Heart left ventricle (tissue), 16 donors: Measurements from ENCODE around the gene ATF4. TPM values are rescaled to one million over a fixed set of nuclear protein-coding genes. Genes with fewer than 3 reads are reported as not detected.
A peak's percentile ranks its signal among the peaks of the same experiment; 100 is the strongest.

Experiments used
- ATAC-seq, 4 donors: fragments of 200-7000 bp; cut with Tn5 transposase; one replicate each; pipeline ENCODE4 v1.9.1; 2020 to 2022; ENCODE audit warnings: moderate library complexity in 4 of 4, mild to moderate bottlenecking in 3 of 4, moderate number of reproducible peaks in 1 of 4
- DNase-seq, 5 donors: peaks; one replicate each; pipeline ENCODE4 v3.0.0-alpha.2; 2020
- H3K27ac ChIP-seq, 12 donors: fragments of 200-600 bp; sonication (generic) in 4 of 12; one replicate each; pipeline versions ENCODE4 v1.5.0 to v1.8.0; 2016 to 2022; ENCODE audit warnings: mild to moderate bottlenecking in 2 of 12
- H3K27me3 ChIP-seq, 9 donors: fragments of 200-600 bp; sonication (generic) in 2 of 9; one replicate each; pipeline versions ENCODE4 v1.5.1 to v1.8.0; 2016 to 2022; ENCODE audit warnings: mild to moderate bottlenecking in 3 of 9
- H3K36me3 ChIP-seq, 9 donors: fragments of 200-600 bp; sonication (generic) in 2 of 9; one replicate each; pipeline versions ENCODE4 v1.5.0 to v1.8.0; 2018 to 2022; ENCODE audit warnings: mild to moderate bottlenecking in 2 of 9
- H3K4me1 ChIP-seq, 12 donors: fragments of 200-600 bp; sonication (generic) in 4 of 12; one replicate each; pipeline versions ENCODE4 v1.5.0 to v1.8.0; 2016 to 2022; ENCODE audit warnings: mild to moderate bottlenecking in 3 of 12
- H3K4me3 ChIP-seq, 12 donors: fragments of 200-600 bp; sonication (generic) in 4 of 12; one replicate each; pipeline versions ENCODE4 v1.5.0 to v1.8.0; 2017 to 2022; ENCODE audit warnings: mild to moderate bottlenecking in 9 of 12, moderate library complexity in 4 of 12
- H3K9me3 ChIP-seq, 12 donors: fragments of 200-600 bp; sonication (generic) in 4 of 12; one replicate each; pipeline versions ENCODE4 v1.5.0 to v1.8.0; 2016 to 2022; ENCODE audit warnings: mild to moderate bottlenecking in 1 of 12
- CTCF ChIP-seq, 12 donors: fragments of 200-600 bp; sonication (generic) in 4 of 12; IDR thresholded peaks; one replicate each; pipeline versions ENCODE4 v1.5.0 to v1.8.0; 2018 to 2022; ENCODE audit warnings: antibody characterized with exemption in 12 of 12, mild to moderate bottlenecking in 5 of 12
- POLR2A ChIP-seq, 2 donors: fragments of 450-650 bp; IDR thresholded peaks; one replicate each; pipeline ENCODE4 v1.6.1; 2017; ENCODE audit warnings: antibody characterized with exemption in 2 of 2, mild to moderate bottlenecking in 2 of 2, moderate library complexity in 2 of 2
- WGBS, 4 donors: extraction: QIAGEN DNeasy Blood & Tissue Kit in 2 of 4; methylation state at CpG; one replicate each; pipeline versions ENCODE4 v1.1.5 to v1.1.7; 2013 to 2018; 5-methylcytosine and 5-hydroxymethylcytosine counted together
- intact Hi-C, 10 donors: fragments of 100-400 bp; cut with DNase I; formaldehyde crosslinking; loops; one replicate each; pipeline versions ENCODE4 v1.11.1 to v1.14.2; 2022
- polyA plus RNA-seq, 2 donors: library from polyadenylated mRNA; stranded (reverse); fragments of 200-250 nt; gene quantifications; one replicate each; pipeline ENCODE4 v1.2.3, GENCODE V29; 2013
- total RNA-seq, 9 donors: library from RNA; depleted of rRNA in 2 of 9; stranded (reverse); fragments of >200 nt in 2 of 9; fragmentation: NEBNext Ultra II Directional in 3 of 9; extraction: Animal tissue kit (Norgen Biotek cat#: 25700) in 3 of 9; gene quantifications; one replicate each; pipeline versions ENCODE4 v1.1.0 to v1.2.4, GENCODE V29; 2016 to 2023
- donor health status: ischemic (EF 13 %, LVEDD 7.1; RV severe dilation, severe dysfunction).
- donor health status: healthy with polysubstance abuse.
- donor health status: DM: no; HTN: yes; CAD: no.
- donor health status: DM: no; HTN: no; CAD: no.
- donor health status: ischemic (EF 25% LVEDD 6.9; RV normal size, moderate dysfunction).
- donor health status: ischemic (EF 25% LVEDD 5.7; RV mildly dilated, moderate dysfunction).
- donor health status: healthy.
- donor health status: DM: yes; HTN: yes; CAD: no.
- donor health status: ischemic (EF 35%, LVEDD 5.7; RV mildly dilated, moderate dysfunction).
- donor health status: nonischemic (EF 11% LVEDD 7.7; RV severe dilation, severe dysfunction).
- donor health status: DM: yes; HTN: yes; CAD: no.
- donor health status: PGD.
- donor health status: ischemic (EF 29% LVEDD 5.4; RV normal size, mild dysfunction).
- donor health status: nonischemic (EF 23%, LVEDD 6.1; RV moderate dilation, normal function).

ATF4 gene
- total and polyA plus RNA-seq, 11 donors = 117 to 458 (median 176) TPM

- Histone ChIP-seq H3K36me3 (peaks cover 0 to 16% (median 6%) of the 10 kb centered on the region in 9 donors), H3K27ac (peak overlapping the region in 1 of 12 donors; percentile 53), H3K9me3 (no peaks in the 10 kb centered on the region), H3K4me3 (peak overlapping the region in 4 of 12 donors; percentile 5 to 28 (median 20)), H3K4me1 (peaks cover 2 to 33% (median 23%) of the 10 kb centered on the region in 12 donors), H3K27me3 (no peaks in the 10 kb centered on the region)
- TF ChIP-seq CTCF (IDR thresholded peaks at IDR 0.05) = peak; percentile 88 to 96 (median 92)
- TF ChIP-seq POLR2A (IDR thresholded peaks at IDR 0.05) = no peak
- WGBS, 4 donors = 7 to 19% (median 9%) methylated on average over 19 to 41 of the region's 41 CpGs
- intact Hi-C loops = loop anchor here (1.0 to 10.0 kb wide), 14 partner anchors 192 to 1103 kb away; partner anchors contain the start of genes ADSL (in 9 of the 10) and MRTFA (in 1 of the 10)
- peak in 3 of 4 donors; percentile 29 to 33 (median 33) for ATAC-seq
- peak; percentile 76 to 90 (median 84) for DNase-seq
Measured at GRCh38 chr22:39534591-39535356, 14.4 kb downstream of the ATF4 start.

GRCh38 chr22:39535357-39535725 lies 15.0 kb downstream of the ATF4 start:
- ATAC-seq (no peak), DNase-seq (no peak)
- no peaks in the 10 kb centered on the region for H3K9me3 ChIP-seq
- H3K27ac ChIP-seq = no peak overlapping the region
- 29 to 50% (median 42%) methylated on average over 6 to 13 of the region's 13 CpGs for WGBS, 4 donors
- peaks cover 0 to 10% (median under 1%) of the 10 kb centered on the region in 9 donors for H3K36me3 ChIP-seq
- H3K4me1 ChIP-seq = peaks cover 2 to 29% (median 19%) of the 10 kb centered on the region in 12 donors
- H3K4me3 ChIP-seq = no peak overlapping the region
- intact Hi-C loops = loop anchor here in 8 of 10 donors (1.0 to 10.0 kb wide), 9 partner anchors 269 to 809 kb away; partner anchors contain the start of gene ADSL (in 3 of the 8)
- no peak for TF ChIP-seq POLR2A (IDR thresholded peaks at IDR 0.05)
- H3K27me3 ChIP-seq = no peaks in the 10 kb centered on the region

GRCh38 chr22:39535831-39536449 lies 15.6 kb downstream of the ATF4 start:
- peaks cover 0 to 6% (median 0%) of the 10 kb centered on the region in 9 donors for H3K36me3 ChIP-seq
- no peak overlapping the region for H3K27ac ChIP-seq
- intact Hi-C loops = loop anchor here in 9 of 10 donors (1.0 to 10.0 kb wide), 10 partner anchors 269 to 809 kb away; partner anchors contain the start of gene ADSL (in 3 of the 9)
- 77 to 86% (median 83%) methylated on average over 10 to 15 of the region's 15 CpGs for WGBS, 4 donors
- TF ChIP-seq CTCF (IDR thresholded peaks at IDR 0.05) (no peak), POLR2A (IDR thresholded peaks at IDR 0.05) (no peak)
- no peaks in the 10 kb centered on the region for H3K27me3 ChIP-seq
- DNase-seq (no peak), ATAC-seq (no peak)
- H3K9me3 ChIP-seq = no peaks in the 10 kb centered on the region
- H3K4me3 ChIP-seq = no peak overlapping the region
- H3K4me1 ChIP-seq = peaks cover 1 to 23% (median 16%) of the 10 kb centered on the region in 12 donors

GRCh38 chr22:39536711-39537110 lies 16.3 kb downstream of the ATF4 start:
- intact Hi-C loops = loop anchor here in 7 of 10 donors (2.0 to 10.0 kb wide), 7 partner anchors 268 to 808 kb away; partner anchors contain the start of gene ADSL (in 3 of the 7)
- H3K27ac ChIP-seq = no peak overlapping the region
- no peak overlapping the region for H3K4me3 ChIP-seq
- TF ChIP-seq POLR2A (IDR thresholded peaks at IDR 0.05) (no peak), CTCF (IDR thresholded peaks at IDR 0.05) (no peak)
- ATAC-seq (no peak), DNase-seq (no peak)
- H3K9me3 ChIP-seq = no peaks in the 10 kb centered on the region
- no peaks in the 10 kb centered on the region for H3K36me3 ChIP-seq
- no peaks in the 10 kb centered on the region for H3K27me3 ChIP-seq
- peaks cover 0 to 16% (median 9%) of the 10 kb centered on the region in 12 donors for H3K4me1 ChIP-seq
- 66 to 77% (median 68%) methylated on average over 8 of the region's 8 CpGs for WGBS, 4 donors
